ENCODE results near the gene HASPIN. TPM values are rescaled to one million over a fixed set of nuclear protein-coding genes. Genes with fewer than 3 reads are reported as not detected.
A peak's percentile ranks its signal among the peaks of the same experiment; 100 is the strongest.

HASPIN gene
- total RNA-seq, 1 donor from 2014 or later = 13.1 TPM

- TF ChIP-seq, protein P1, sequence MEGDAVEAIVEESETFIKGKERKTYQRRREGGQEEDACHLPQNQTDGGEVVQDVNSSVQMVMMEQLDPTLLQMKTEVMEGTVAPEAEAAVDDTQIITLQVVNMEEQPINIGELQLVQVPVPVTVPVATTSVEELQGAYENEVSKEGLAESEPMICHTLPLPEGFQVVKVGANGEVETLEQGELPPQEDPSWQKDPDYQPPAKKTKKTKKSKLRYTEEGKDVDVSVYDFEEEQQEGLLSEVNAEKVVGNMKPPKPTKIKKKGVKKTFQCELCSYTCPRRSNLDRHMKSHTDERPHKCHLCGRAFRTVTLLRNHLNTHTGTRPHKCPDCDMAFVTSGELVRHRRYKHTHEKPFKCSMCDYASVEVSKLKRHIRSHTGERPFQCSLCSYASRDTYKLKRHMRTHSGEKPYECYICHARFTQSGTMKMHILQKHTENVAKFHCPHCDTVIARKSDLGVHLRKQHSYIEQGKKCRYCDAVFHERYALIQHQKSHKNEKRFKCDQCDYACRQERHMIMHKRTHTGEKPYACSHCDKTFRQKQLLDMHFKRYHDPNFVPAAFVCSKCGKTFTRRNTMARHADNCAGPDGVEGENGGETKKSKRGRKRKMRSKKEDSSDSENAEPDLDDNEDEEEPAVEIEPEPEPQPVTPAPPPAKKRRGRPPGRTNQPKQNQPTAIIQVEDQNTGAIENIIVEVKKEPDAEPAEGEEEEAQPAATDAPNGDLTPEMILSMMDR (conservative IDR thresholded peaks at IDR 0.05) = no peak
- H3K36me3 Mint-ChIP-seq = no peaks in the 10 kb centered on the region
- H3K4me3 Mint-ChIP-seq = no peak overlapping the region
Observed at GRCh38 chr17:3681057-3681456, 42.6 kb upstream of the HASPIN start.

DNA sequence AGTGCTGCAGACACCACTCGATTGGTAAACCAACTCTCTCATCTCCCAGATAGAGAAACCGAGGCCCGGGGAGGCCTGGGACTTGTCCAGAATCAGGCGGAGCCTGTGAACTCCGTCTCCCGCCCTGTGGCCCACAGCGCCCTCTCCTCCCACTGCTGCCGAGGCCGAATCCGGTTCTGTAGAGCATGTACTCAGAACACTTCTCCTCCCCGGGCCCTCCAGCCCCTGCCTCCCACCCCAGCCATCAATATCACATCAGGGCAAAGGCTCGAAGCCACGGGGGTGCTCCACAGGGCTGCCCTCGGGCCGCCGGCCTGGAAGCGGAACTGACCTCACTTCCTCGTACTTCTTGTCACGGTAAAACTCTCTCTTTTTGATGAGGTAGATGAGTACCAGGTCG is 42.1 kb upstream of the HASPIN start:
- H3K9me3 Mint-ChIP-seq = no peaks in the 10 kb centered on the region
- no peak for DNase-seq (ENCODE audit: extremely low spot score, unreplicated experiment)
- no peaks in the 10 kb centered on the region for H3K36me3 Mint-ChIP-seq
- peaks cover 19% of the 10 kb centered on the region for H3K27me3 Mint-ChIP-seq
- H3K4me3 Mint-ChIP-seq = no peak overlapping the region
- H3K27ac Mint-ChIP-seq = no peak overlapping the region
- TF ChIP-seq, protein P1 (conservative IDR thresholded peaks at IDR 0.05) = no peak
- H3K4me1 Mint-ChIP-seq (ENCODE audit: unreplicated experiment) = no peaks in the 10 kb centered on the region

More at GRCh38 chr17:3681057-3681456, 42.6 kb upstream of the HASPIN start:
- no peak for DNase-seq (ENCODE audit: extremely low spot score, unreplicated experiment)
- H3K9me3 Mint-ChIP-seq = no peaks in the 10 kb centered on the region
- H3K4me1 Mint-ChIP-seq (ENCODE audit: unreplicated experiment) = no peaks in the 10 kb centered on the region
- peaks cover 19% of the 10 kb centered on the region for H3K27me3 Mint-ChIP-seq
- no peak overlapping the region for H3K27ac Mint-ChIP-seq

DNA sequence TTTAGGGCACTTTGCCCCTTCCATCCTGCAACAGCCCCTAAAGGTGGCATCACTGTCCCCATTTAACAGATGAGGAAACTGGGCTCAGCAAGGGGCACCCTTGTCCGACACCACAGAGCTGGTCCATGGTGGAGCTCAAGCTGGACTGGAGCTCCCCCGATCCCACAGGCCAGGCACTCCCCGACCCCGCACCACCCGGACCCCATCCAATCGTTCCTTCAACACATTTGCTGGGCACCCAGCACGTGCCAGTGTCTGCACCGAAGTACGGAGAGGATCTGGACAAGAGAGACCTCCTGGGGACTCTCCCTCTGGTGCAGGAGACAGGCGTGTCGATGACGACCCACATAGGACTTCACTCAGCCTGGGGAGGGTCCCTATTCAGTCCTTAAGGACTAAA is 41.7 kb upstream of the HASPIN start:
- no peaks in the 10 kb centered on the region for H3K4me1 Mint-ChIP-seq (ENCODE audit: unreplicated experiment)
- no peak overlapping the region for H3K27ac Mint-ChIP-seq
- peaks cover 19% of the 10 kb centered on the region for H3K27me3 Mint-ChIP-seq
- TF ChIP-seq, protein P1 (conservative IDR thresholded peaks at IDR 0.05) = no peak
- no peak for DNase-seq (ENCODE audit: extremely low spot score, unreplicated experiment)
- H3K4me3 Mint-ChIP-seq = no peak overlapping the region
- H3K9me3 Mint-ChIP-seq = no peaks in the 10 kb centered on the region
- H3K36me3 Mint-ChIP-seq = no peaks in the 10 kb centered on the region

- Mint-ChIP-seq H3K36me3 (no peaks in the 10 kb centered on the region), H3K9me3 (no peaks in the 10 kb centered on the region), H3K27ac (no peak overlapping the region), H3K27me3 (peaks cover 14% of the 10 kb centered on the region), H3K4me3 (no peak overlapping the region), H3K4me1 (ENCODE audit: unreplicated experiment) (no peaks in the 10 kb centered on the region)
- no peak for DNase-seq (ENCODE audit: extremely low spot score, unreplicated experiment)
- TF ChIP-seq, protein P1 (conservative IDR thresholded peaks at IDR 0.05) = peak; percentile 87
Observed at GRCh38 chr17:3683054-3683511, 40.6 kb upstream of the HASPIN start.

DNA sequence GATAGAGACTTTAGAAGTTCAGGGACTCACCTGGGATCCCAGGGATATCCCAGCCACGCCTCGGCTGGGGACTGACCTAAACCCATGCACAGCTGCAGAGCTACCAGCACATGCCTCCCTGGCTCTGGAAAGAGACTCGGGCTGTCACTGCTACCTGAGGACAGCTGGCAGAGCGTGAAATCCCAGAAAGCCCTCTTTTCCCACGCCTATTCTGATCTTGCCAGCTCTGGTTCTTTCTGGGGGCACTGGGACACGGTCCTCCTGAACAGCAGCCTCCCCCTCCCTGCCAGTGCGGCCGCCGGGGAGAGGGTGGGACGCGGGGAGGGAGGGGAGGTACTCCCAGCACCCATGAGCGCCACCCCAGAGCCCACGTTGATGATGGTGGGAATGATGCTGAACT is 38.5 kb upstream of the HASPIN start:
- Mint-ChIP-seq H3K27me3 (peaks cover 13% of the 10 kb centered on the region), H3K9me3 (no peaks in the 10 kb centered on the region), H3K27ac (no peak overlapping the region), H3K4me3 (no peak overlapping the region), H3K4me1 (ENCODE audit: unreplicated experiment) (no peaks in the 10 kb centered on the region), H3K36me3 (no peaks in the 10 kb centered on the region)
- TF ChIP-seq, protein P1 (conservative IDR thresholded peaks at IDR 0.05) = no peak
- DNase-seq (ENCODE audit: extremely low spot score, unreplicated experiment) = no peak

- Mint-ChIP-seq H3K4me3 (no peak overlapping the region), H3K27ac (no peak overlapping the region), H3K9me3 (no peaks in the 10 kb centered on the region), H3K27me3 (peaks cover 16% of the 10 kb centered on the region), H3K4me1 (ENCODE audit: unreplicated experiment) (no peaks in the 10 kb centered on the region), H3K36me3 (no peaks in the 10 kb centered on the region)
- no peak for DNase-seq (ENCODE audit: extremely low spot score, unreplicated experiment)
- TF ChIP-seq, protein P1 (conservative IDR thresholded peaks at IDR 0.05) = no peak
Observed at GRCh38 chr17:3688027-3688553, 35.6 kb upstream of the HASPIN start.

Data from type B pancreatic cell (in vitro differentiated cells).